GM12864 (cell line): ENCODE data around the gene OTOP2.

Source experiments
- DNase-seq: peaks from one replicate; pipeline ENCODE4 v3.0.0-alpha.2; 2011; ENCODE audit warnings: low read depth
- H3K4me3 ChIP-seq: 2 replicates; pipeline ENCODE4 v1.5.1; 2011; ENCODE audit warnings: mild to moderate bottlenecking, low read depth, low read length, control low read depth
- TF ChIP-seq, protein P1 (sequence below): IDR thresholded peaks from 2 replicates; pipeline ENCODE4 v1.5.1; 2011; ENCODE audit warnings: low read depth, mild to moderate bottlenecking, moderate library complexity, low read length, control low read depth, inconsistent platforms; ENCODE audit errors: missing control alignments

Gene OTOP2

DNA sequence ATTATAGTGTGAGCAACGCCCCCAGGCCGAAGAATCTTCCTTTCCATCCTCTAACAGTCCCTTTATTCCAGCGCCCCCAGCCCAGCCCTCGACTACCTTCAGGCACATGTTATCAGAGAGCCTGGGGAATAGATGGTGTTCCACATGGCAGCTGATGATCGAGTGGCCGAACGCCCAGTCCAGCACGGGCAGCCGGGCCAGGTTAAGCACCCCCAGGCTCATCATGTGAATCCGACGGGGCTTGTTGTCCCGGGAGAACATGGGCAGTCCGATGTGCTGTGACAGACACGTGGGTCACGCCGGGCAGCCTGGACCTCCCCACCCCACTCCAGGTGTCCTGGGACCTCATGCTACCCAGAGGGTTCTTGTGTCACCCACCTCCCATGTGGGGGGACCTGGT is 44.8 kb upstream of the OTOP2 start:
- TF ChIP-seq, protein P1, sequence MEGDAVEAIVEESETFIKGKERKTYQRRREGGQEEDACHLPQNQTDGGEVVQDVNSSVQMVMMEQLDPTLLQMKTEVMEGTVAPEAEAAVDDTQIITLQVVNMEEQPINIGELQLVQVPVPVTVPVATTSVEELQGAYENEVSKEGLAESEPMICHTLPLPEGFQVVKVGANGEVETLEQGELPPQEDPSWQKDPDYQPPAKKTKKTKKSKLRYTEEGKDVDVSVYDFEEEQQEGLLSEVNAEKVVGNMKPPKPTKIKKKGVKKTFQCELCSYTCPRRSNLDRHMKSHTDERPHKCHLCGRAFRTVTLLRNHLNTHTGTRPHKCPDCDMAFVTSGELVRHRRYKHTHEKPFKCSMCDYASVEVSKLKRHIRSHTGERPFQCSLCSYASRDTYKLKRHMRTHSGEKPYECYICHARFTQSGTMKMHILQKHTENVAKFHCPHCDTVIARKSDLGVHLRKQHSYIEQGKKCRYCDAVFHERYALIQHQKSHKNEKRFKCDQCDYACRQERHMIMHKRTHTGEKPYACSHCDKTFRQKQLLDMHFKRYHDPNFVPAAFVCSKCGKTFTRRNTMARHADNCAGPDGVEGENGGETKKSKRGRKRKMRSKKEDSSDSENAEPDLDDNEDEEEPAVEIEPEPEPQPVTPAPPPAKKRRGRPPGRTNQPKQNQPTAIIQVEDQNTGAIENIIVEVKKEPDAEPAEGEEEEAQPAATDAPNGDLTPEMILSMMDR, result no peak

GRCh38 chr17:74881073-74881472 is 43.0 kb upstream of the OTOP2 start:
- TF ChIP-seq, protein P1, result no peak
- no peak for DNase-seq
- no peak overlapping the region for H3K4me3 ChIP-seq

More for the DNA sequence above, 44.8 kb upstream of the OTOP2 start:
- no peak for DNase-seq
- H3K4me3 ChIP-seq, result no peak overlapping the region

GRCh38 chr17:74882517-74883240 is 41.4 kb upstream of the OTOP2 start:
- DNase-seq, result no peak
- H3K4me3 ChIP-seq, result no peak overlapping the region
- TF ChIP-seq, protein P1, result no peak

DNA sequence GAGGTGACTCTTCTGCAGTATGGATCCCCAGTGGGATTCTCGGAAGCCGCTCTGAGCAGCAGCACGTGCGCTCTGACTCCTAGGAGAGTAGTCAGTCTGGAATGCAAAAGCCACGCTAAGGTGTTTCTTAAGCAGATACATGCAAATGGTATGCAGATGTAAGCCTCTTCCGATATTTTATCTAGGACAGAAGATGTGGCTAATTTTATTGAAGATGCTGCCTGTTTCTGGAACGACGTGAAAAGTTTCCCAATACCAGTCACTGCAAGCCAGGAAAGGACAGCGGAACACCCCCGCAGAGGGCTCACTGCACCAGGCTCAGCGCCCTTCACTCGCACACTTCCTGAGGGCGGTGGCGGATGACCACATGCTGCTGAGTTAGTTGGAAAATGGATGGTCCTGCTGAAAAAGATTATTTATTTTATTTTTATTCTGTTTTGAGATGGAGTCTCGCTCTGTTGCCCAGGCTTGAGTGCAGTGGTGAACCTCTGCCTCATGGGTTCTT is 40.8 kb upstream of the OTOP2 start:
- TF ChIP-seq, protein P1, result no peak
- DNase-seq, result no peak
- H3K4me3 ChIP-seq, result no peak overlapping the region

DNA sequence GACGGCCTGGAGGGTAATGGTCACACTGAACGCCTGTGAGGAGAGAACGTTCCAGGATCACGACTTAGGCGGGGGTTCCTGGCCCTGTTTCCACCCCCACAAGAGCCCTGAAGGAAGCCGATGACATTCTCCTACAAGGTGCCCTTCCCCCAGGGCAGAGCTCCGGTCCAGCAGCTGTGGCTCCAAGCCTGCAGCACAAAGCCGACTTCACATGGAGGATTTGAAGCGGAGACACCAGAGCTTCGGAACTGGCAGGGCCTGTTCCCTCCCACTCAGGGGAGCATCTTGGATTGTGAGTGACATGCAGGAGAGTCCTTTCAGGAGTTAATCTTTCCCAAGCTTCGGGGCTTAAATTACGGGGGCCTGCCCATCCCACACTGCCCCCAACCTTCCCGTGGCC is 35.6 kb upstream of the OTOP2 start:
- TF ChIP-seq, protein P1, result no peak
- no peak overlapping the region for H3K4me3 ChIP-seq
- DNase-seq, result no peak

- no peak overlapping the region for H3K4me3 ChIP-seq
- TF ChIP-seq, protein P1, result no peak
- no peak for DNase-seq
Observed at GRCh38 chr17:74890554-74890953, 33.5 kb upstream of the OTOP2 start.

DNA sequence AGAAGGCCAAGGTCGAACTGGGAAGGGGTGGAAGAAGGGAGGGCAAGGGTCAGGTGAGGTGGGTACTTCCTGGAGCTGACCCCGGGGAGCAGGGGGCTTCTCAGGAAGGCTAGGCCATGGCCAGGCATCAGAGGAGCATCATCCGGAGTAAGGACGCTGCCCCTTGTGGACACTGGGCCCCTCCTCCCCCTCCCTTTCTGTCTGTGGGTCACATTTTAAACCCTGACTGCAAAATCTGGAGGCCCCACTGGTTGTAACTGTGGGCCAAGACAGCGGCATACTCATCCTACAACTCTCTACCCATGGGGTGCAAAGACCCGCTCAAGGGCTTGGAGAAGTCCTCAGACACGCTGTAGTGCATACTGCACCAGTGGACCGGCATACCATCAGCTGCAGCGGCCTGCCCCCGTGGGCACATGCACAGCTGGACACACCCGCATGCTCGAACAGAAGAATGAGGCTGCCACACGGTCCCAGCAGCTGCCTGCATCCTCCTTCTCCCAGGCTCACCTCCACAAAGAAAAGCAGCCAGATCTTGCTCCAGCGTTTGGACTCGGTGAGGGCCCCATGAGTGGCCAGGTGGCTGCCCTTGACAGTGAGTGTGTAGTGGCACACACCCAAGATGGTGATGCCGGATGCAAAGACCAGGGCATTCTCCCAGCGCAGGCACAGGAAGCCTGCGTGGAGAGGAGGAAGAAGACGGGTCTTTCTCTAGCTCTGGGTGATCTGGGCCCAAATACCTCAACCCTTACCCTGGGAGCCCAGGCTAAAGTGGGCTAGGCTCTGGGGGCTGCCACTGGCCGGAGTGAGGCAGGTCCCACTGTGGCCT is 31.8 kb upstream of the OTOP2 start:
- no peak for DNase-seq
- TF ChIP-seq, protein P1, result no peak
- no peak overlapping the region for H3K4me3 ChIP-seq
